GM12878 (cell line): ENCODE measurements around the gene GGT6.

Experiments
- EGR1 ChIP-seq, 2 experiments: IDR thresholded peaks; 1 replicate in 1 of 2; 2 replicates in 1 of 2; pipeline ENCODE4 v1.6.1; 2011 to 2012; ENCODE audit warnings: low read depth in 2 of 2, low read length in 2 of 2, borderline replicate concordance in 1 of 2, mild to moderate bottlenecking in 1 of 2, moderate library complexity in 1 of 2
- ESRRA ChIP-seq: IDR thresholded peaks from 2 replicates; pipeline ENCODE4 v1.6.1; 2012; ENCODE audit warnings: mild to moderate bottlenecking, low read length, improper control_type of control experiment
- NFXL1 ChIP-seq: fragments of 450-650 bp; IDR thresholded peaks from 2 replicates; pipeline ENCODE4 v1.6.1; 2017; ENCODE audit warnings: antibody characterized with exemption, mild to moderate bottlenecking, borderline replicate concordance
- POLR2AphosphoS5 ChIP-seq: IDR thresholded peaks from 2 replicates; pipeline ENCODE4 v1.6.1; 2011; ENCODE audit warnings: mild to moderate bottlenecking, low read length, inconsistent platforms
- TF ChIP-seq, protein P1 (sequence below), 3 experiments: IDR thresholded peaks in 2 of 3; conservative IDR thresholded peaks in 1 of 3; 2 replicates each; pipeline ENCODE4 v1.5.1; 2011; ENCODE audit warnings: low read depth in 3 of 3, low read length in 3 of 3, mild to moderate bottlenecking in 3 of 3, control low read depth in 2 of 3, moderate library complexity in 2 of 3, inconsistent platforms in 1 of 3, mixed read lengths in 1 of 3; ENCODE audit not compliant: control insufficient read depth in 2 of 3, insufficient read depth in 1 of 3; ENCODE audit errors: extremely low read depth in 1 of 3
- TF ChIP-seq, protein P2 (sequence below): IDR thresholded peaks from 2 replicates; pipeline ENCODE4 v1.6.1; 2011; ENCODE audit warnings: low read depth, low read length, improper control_type of control experiment, borderline replicate concordance

- TF ChIP-seq, protein P1, sequence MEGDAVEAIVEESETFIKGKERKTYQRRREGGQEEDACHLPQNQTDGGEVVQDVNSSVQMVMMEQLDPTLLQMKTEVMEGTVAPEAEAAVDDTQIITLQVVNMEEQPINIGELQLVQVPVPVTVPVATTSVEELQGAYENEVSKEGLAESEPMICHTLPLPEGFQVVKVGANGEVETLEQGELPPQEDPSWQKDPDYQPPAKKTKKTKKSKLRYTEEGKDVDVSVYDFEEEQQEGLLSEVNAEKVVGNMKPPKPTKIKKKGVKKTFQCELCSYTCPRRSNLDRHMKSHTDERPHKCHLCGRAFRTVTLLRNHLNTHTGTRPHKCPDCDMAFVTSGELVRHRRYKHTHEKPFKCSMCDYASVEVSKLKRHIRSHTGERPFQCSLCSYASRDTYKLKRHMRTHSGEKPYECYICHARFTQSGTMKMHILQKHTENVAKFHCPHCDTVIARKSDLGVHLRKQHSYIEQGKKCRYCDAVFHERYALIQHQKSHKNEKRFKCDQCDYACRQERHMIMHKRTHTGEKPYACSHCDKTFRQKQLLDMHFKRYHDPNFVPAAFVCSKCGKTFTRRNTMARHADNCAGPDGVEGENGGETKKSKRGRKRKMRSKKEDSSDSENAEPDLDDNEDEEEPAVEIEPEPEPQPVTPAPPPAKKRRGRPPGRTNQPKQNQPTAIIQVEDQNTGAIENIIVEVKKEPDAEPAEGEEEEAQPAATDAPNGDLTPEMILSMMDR (IDR thresholded peaks at IDR 0.05 in 2 of 3, conservative IDR thresholded peaks at IDR 0.05 in 1 of 3; ENCODE audit: control insufficient read depth in 2 of 3, extremely low read depth in 1 of 3, insufficient read depth in 1 of 3, low read depth in 3 of 3, low read length in 3 of 3) = no peak
- TF ChIP-seq POLR2AphosphoS5 (no peak), ESRRA (no peak), NFXL1 (no peak), EGR1 (IDR thresholded peaks at IDR 0.05; ENCODE audit: borderline replicate concordance in 1 of 2, low read depth in 2 of 2, low read length in 2 of 2) (no peak)
- TF ChIP-seq, protein P2, sequence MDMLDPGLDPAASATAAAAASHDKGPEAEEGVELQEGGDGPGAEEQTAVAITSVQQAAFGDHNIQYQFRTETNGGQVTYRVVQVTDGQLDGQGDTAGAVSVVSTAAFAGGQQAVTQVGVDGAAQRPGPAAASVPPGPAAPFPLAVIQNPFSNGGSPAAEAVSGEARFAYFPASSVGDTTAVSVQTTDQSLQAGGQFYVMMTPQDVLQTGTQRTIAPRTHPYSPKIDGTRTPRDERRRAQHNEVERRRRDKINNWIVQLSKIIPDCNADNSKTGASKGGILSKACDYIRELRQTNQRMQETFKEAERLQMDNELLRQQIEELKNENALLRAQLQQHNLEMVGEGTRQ = no peak
These were observed 31.2 kb upstream of the GGT6 start for GRCh38 chr17:4591529-4591928.
